ENCODE data around the gene TMEM128.

DNA sequence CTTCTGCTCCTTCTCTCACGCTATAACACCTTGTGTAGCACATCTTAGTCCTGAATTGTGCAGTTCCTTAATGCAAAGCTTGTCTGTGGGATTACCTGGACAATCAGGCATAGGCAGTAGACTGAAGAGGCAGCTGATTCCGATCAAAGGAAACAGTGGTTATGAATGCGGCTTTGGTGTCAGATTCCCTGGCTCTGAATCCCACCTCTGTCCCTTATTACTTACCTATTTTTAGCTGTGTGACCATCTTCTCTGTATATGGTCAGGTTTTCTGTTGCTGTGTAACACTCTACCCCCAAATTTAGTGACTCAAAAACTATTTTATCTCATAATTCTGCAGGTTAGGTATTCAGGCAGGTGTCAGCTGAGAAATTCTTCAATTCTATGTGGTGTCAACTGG, 45.3 kb upstream of the TMEM128 start:
- TF ChIP-seq, protein P1, sequence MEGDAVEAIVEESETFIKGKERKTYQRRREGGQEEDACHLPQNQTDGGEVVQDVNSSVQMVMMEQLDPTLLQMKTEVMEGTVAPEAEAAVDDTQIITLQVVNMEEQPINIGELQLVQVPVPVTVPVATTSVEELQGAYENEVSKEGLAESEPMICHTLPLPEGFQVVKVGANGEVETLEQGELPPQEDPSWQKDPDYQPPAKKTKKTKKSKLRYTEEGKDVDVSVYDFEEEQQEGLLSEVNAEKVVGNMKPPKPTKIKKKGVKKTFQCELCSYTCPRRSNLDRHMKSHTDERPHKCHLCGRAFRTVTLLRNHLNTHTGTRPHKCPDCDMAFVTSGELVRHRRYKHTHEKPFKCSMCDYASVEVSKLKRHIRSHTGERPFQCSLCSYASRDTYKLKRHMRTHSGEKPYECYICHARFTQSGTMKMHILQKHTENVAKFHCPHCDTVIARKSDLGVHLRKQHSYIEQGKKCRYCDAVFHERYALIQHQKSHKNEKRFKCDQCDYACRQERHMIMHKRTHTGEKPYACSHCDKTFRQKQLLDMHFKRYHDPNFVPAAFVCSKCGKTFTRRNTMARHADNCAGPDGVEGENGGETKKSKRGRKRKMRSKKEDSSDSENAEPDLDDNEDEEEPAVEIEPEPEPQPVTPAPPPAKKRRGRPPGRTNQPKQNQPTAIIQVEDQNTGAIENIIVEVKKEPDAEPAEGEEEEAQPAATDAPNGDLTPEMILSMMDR (conservative IDR thresholded peaks at IDR 0.05 in 1 of 2, IDR thresholded peaks at IDR 0.05 in 1 of 2; ENCODE audit: low read depth in 1 of 2, low read length in 2 of 2), result no peak
- TF ChIP-seq EZH2 (IDR thresholded peaks at IDR 0.05; ENCODE audit: low read length, missing control alignments), result no peak

Measured in fibroblast of lung (primary cell).